ENCODE data around the gene APOL1. TPM values are rescaled to one million over a fixed set of nuclear protein-coding genes. Genes with fewer than 3 reads are reported as not detected.
"Not testable (repeated sequence)": the region's sequence is repeated elsewhere in the genome, so short reads cannot be mapped to it uniquely, and the experiment has no call there.

APOL1 gene
- total RNA-seq, 2 experiments from 2014 or later: 50.9 to 60.0 TPM

- ChIA-PET POLR2A (no interaction called here), CTCF (interaction anchor here (1.0 to 1.2 kb wide), 2 partner anchors 10 to 17 kb away, joined by 3 read pairs; no protein-coding TSS in a partner anchor)
- no peak overlapping the region for H3K27ac Mint-ChIP-seq
- peaks cover 42% of the 10 kb centered on the region for H3K36me3 Mint-ChIP-seq (ENCODE audit: low read depth)
- no peaks in the 10 kb centered on the region for H3K27me3 Mint-ChIP-seq
- H3K4me1 Mint-ChIP-seq: peaks cover 2% of the 10 kb centered on the region
- no peaks in the 10 kb centered on the region for H3K9me3 Mint-ChIP-seq
- DNase-seq: no peak
- H3K4me3 Mint-ChIP-seq: no peak overlapping the region
Observed at GRCh38 chr22:36267058-36267457, 14.1 kb downstream of the APOL1 start.

GRCh38 chr22:36267896-36268485 is 15.1 kb downstream of the APOL1 start:
- POLR2A ChIA-PET: no interaction called here
- no peaks in the 10 kb centered on the region for H3K27me3 Mint-ChIP-seq
- CTCF ChIA-PET: interaction anchor here (0.7 to 1.2 kb wide), 3 partner anchors 9 to 17 kb away, joined by 3 read pairs; no protein-coding TSS in a partner anchor
- H3K27ac Mint-ChIP-seq: no peak overlapping the region
- peaks cover 36% of the 10 kb centered on the region for H3K36me3 Mint-ChIP-seq (ENCODE audit: low read depth)
- H3K4me3 Mint-ChIP-seq: no peak overlapping the region
- peaks cover 2% of the 10 kb centered on the region for H3K4me1 Mint-ChIP-seq
- no peak for DNase-seq
- no peaks in the 10 kb centered on the region for H3K9me3 Mint-ChIP-seq

GRCh38 chr22:36271231-36271630 is 18.3 kb downstream of the APOL1 start:
- H3K27me3 Mint-ChIP-seq, POLR2A ChIA-PET, H3K27ac Mint-ChIP-seq, H3K4me3 Mint-ChIP-seq, DNase-seq, H3K9me3 Mint-ChIP-seq: not testable (repeated sequence)
- peaks cover 14% of the 10 kb centered on the region for H3K36me3 Mint-ChIP-seq (ENCODE audit: low read depth)
- H3K4me1 Mint-ChIP-seq: peaks cover 11% of the 10 kb centered on the region
- CTCF ChIA-PET: interaction anchor here (2.7 kb wide), 1 partner anchor 15 kb away, joined by 8 read pairs; no protein-coding TSS in a partner anchor

GRCh38 chr22:36271951-36272350 is 19.0 kb downstream of the APOL1 start:
- CTCF ChIA-PET: interaction anchor here (1.1 to 2.7 kb wide), 2 partner anchors 14 to 19 kb away, joined by 3 to 8 read pairs; partner anchors contain the start of gene APOL1
- H3K27ac Mint-ChIP-seq; DNase-seq; H3K4me3 Mint-ChIP-seq; POLR2A ChIA-PET; H3K27me3 Mint-ChIP-seq; H3K9me3 Mint-ChIP-seq; H3K36me3 Mint-ChIP-seq (ENCODE audit: low read depth): not testable (repeated sequence)
- H3K4me1 Mint-ChIP-seq: peaks cover 17% of the 10 kb centered on the region

GRCh38 chr22:36274531-36274930 is 21.6 kb downstream of the APOL1 start:
- CTCF ChIA-PET: interaction anchor here (1.2 kb wide), 1 partner anchor 35 kb away, joined by 4 read pairs; the partner anchor contains the start of gene APOL2
- H3K9me3 Mint-ChIP-seq: no peaks in the 10 kb centered on the region
- H3K27me3 Mint-ChIP-seq: no peaks in the 10 kb centered on the region
- no peak for DNase-seq
- no peak overlapping the region for H3K27ac Mint-ChIP-seq
- no peak overlapping the region for H3K4me3 Mint-ChIP-seq
- H3K4me1 Mint-ChIP-seq: peaks cover 31% of the 10 kb centered on the region
- POLR2A ChIA-PET: no interaction called here
- H3K36me3 Mint-ChIP-seq (ENCODE audit: low read depth): peaks cover 4% of the 10 kb centered on the region

GRCh38 chr22:36277482-36278291 is 24.8 kb downstream of the APOL1 start:
- H3K27me3 Mint-ChIP-seq: no peaks in the 10 kb centered on the region
- H3K4me3 Mint-ChIP-seq: no peak overlapping the region
- POLR2A ChIA-PET: no interaction called here
- H3K9me3 Mint-ChIP-seq: no peaks in the 10 kb centered on the region
- H3K27ac Mint-ChIP-seq: peak overlapping the region; percentile 37
- CTCF ChIA-PET: interaction anchor here (0.6 to 2.6 kb wide), 14 partner anchors 8 to 193 kb away, joined by 3 to 10 read pairs (median 3); partner anchors contain the start of genes APOL1 and APOL2
- H3K4me1 Mint-ChIP-seq: peaks cover 34% of the 10 kb centered on the region
- DNase-seq: peak; percentile 79
- H3K36me3 Mint-ChIP-seq (ENCODE audit: low read depth): peaks cover 27% of the 10 kb centered on the region

GRCh38 chr22:36279219-36279666 is 26.3 kb downstream of the APOL1 start:
- DNase-seq: no peak
- H3K4me3 Mint-ChIP-seq: no peak overlapping the region
- no peaks in the 10 kb centered on the region for H3K9me3 Mint-ChIP-seq
- no peak overlapping the region for H3K27ac Mint-ChIP-seq
- POLR2A ChIA-PET: no interaction called here
- H3K36me3 Mint-ChIP-seq (ENCODE audit: low read depth): peaks cover 39% of the 10 kb centered on the region
- peaks cover 34% of the 10 kb centered on the region for H3K4me1 Mint-ChIP-seq
- CTCF ChIA-PET: no interaction called here
- no peaks in the 10 kb centered on the region for H3K27me3 Mint-ChIP-seq

- CTCF ChIA-PET: interaction anchor here (0.6 to 1.3 kb wide), 4 partner anchors 9 to 502 kb away, joined by 4 to 5 read pairs (median 5); no protein-coding TSS in a partner anchor
- Mint-ChIP-seq H3K27me3 (no peaks in the 10 kb centered on the region), H3K36me3 (ENCODE audit: low read depth) (peaks cover 48% of the 10 kb centered on the region), H3K9me3 (no peaks in the 10 kb centered on the region), H3K27ac (peak overlapping the region; percentile 77), H3K4me3 (no peak overlapping the region), H3K4me1 (peaks cover 28% of the 10 kb centered on the region)
- no peak for DNase-seq
- POLR2A ChIA-PET: no interaction called here
Observed at GRCh38 chr22:36280379-36280778, 27.4 kb downstream of the APOL1 start.

GRCh38 chr22:36281781-36282327 is 28.9 kb downstream of the APOL1 start:
- no peaks in the 10 kb centered on the region for H3K27me3 Mint-ChIP-seq
- ChIA-PET CTCF (interaction anchor here (0.6 kb wide), 1 partner anchor 98 kb away, joined by 3 read pairs; no protein-coding TSS in a partner anchor), POLR2A (no interaction called here)
- no peaks in the 10 kb centered on the region for H3K9me3 Mint-ChIP-seq
- no peak overlapping the region for H3K27ac Mint-ChIP-seq
- H3K4me3 Mint-ChIP-seq: no peak overlapping the region
- peaks cover 26% of the 10 kb centered on the region for H3K4me1 Mint-ChIP-seq
- H3K36me3 Mint-ChIP-seq (ENCODE audit: low read depth): peaks cover 54% of the 10 kb centered on the region
- no peak for DNase-seq

GRCh38 chr22:36282328-36282831 is 29.4 kb downstream of the APOL1 start:
- Mint-ChIP-seq H3K36me3 (ENCODE audit: low read depth) (peaks cover 60% of the 10 kb centered on the region), H3K9me3 (no peaks in the 10 kb centered on the region), H3K27me3 (no peaks in the 10 kb centered on the region), H3K27ac (no peak overlapping the region), H3K4me1 (peaks cover 27% of the 10 kb centered on the region), H3K4me3 (no peak overlapping the region)
- DNase-seq: no peak
- ChIA-PET CTCF (interaction anchor here (1.4 kb wide), 1 partner anchor 19 kb away, joined by 3 read pairs; no protein-coding TSS in a partner anchor), POLR2A (no interaction called here)

- CTCF ChIA-PET: interaction anchor here (0.7 to 0.9 kb wide), 2 partner anchors 182 to 198 kb away, joined by 3 read pairs; no protein-coding TSS in a partner anchor
- H3K4me1 Mint-ChIP-seq: peaks cover 34% of the 10 kb centered on the region
- H3K4me3 Mint-ChIP-seq: no peak overlapping the region
- H3K36me3 Mint-ChIP-seq (ENCODE audit: low read depth): peaks cover 77% of the 10 kb centered on the region
- POLR2A ChIA-PET: no interaction called here
- no peak overlapping the region for H3K27ac Mint-ChIP-seq
- no peaks in the 10 kb centered on the region for H3K9me3 Mint-ChIP-seq
- no peak for DNase-seq
- H3K27me3 Mint-ChIP-seq: no peaks in the 10 kb centered on the region
Observed at GRCh38 chr22:36284171-36284571, 31.2 kb downstream of the APOL1 start.

GRCh38 chr22:36285017-36285416 is 32.1 kb downstream of the APOL1 start:
- POLR2A ChIA-PET: no interaction called here
- Mint-ChIP-seq H3K27me3 (no peaks in the 10 kb centered on the region), H3K4me3 (no peak overlapping the region), H3K4me1 (peaks cover 42% of the 10 kb centered on the region), H3K36me3 (ENCODE audit: low read depth) (peaks cover 80% of the 10 kb centered on the region), H3K27ac (peak overlapping the region; percentile 9), H3K9me3 (no peaks in the 10 kb centered on the region)
- no peak for DNase-seq
- CTCF ChIA-PET: interaction anchor here (0.5 to 2.1 kb wide), 8 partner anchors 8 to 900 kb away, joined by 3 to 10 read pairs (median 4); partner anchors contain the start of gene APOL1
